MG63 (cell line): ENCODE data around the gene EEF2K. TPM values are rescaled to one million over a fixed set of nuclear protein-coding genes. Genes with fewer than 3 reads are reported as not detected.

Source experiments
- DNase-seq: peaks from one replicate; pipeline ENCODE4 v3.0.0-alpha.2; 2020
- H3K27me3 ChIP-seq: fragments of 250-450 bp; sonication (Bioruptor Pico); 2 replicates; pipeline ENCODE4 v1.5.1; 2020; ENCODE audit warnings: mild to moderate bottlenecking, moderate library complexity
- H3K36me3 ChIP-seq: fragments of 250-450 bp; sonication (Bioruptor Pico); 2 replicates; pipeline ENCODE4 v1.5.1; 2020; ENCODE audit warnings: mild to moderate bottlenecking, moderate library complexity
- H3K4me3 ChIP-seq: fragments of 250-450 bp; sonication (Bioruptor Pico); 2 replicates; pipeline ENCODE4 v1.5.1; 2020; ENCODE audit warnings: mild to moderate bottlenecking, moderate library complexity
- H3K9me3 ChIP-seq: fragments of 250-450 bp; sonication (Bioruptor Pico); 2 replicates; pipeline ENCODE4 v1.5.1; 2020; ENCODE audit warnings: mild to moderate bottlenecking, moderate library complexity
- total RNA-seq: library from RNA; depleted of rRNA; stranded (reverse); fragments of >200 nt; shearing (Covaris generic); gene quantifications from 2 replicates; pipeline ENCODE4 v1.2.3, GENCODE V29; 2014; ENCODE audit warnings: low replicate concordance

Gene EEF2K
- total RNA-seq, 1 experiment from 2014 or later = 27.1 TPM

DNA sequence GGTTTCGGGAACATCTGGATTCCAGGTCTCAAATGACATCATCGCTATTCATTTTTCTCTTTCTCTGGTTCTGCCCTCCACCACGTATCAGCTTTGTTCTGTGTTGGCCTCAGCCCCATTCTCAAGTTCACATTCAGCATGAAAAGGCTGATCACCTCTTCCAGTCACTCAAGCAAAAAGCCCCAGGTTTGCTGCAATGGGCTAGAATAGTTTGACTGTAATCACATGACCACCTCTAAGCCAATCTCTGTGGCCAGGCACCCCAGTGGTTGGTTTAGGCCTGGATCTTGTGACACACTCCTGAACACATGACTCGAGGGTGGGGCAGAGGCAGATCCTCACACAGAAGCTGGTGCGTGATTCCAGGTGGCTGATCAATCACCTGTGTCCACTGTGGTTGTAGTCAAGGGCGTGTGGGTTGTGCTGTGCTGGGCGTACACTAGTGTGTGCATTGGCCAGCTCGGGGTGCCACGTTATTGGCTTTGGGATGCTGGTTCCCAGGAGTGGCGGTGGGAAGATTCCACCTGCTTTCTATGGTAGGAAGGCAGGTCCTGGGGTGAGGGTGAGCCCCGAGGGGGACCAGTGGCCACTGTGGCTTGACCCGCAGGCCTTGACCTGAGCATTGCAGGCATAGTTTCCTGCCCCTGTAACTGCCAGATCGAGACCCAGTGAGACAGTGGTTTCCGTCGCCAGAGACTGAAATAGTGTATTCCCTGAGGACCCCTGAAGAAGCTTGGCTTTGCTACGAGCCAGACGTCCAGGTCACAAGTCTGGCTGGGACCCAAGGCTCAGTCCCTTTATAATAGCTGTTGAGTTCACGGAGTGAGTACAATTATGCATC, 12.0 kb downstream of the EEF2K start:
- Histone ChIP-seq H3K36me3 (peaks cover 30% of the 10 kb centered on the region), H3K4me3 (no peak overlapping the region), H3K27me3 (no peaks in the 10 kb centered on the region), H3K9me3 (no peaks in the 10 kb centered on the region)
- DNase-seq = peak; percentile 7

- Histone ChIP-seq H3K9me3 (no peaks in the 10 kb centered on the region), H3K27me3 (no peaks in the 10 kb centered on the region), H3K36me3 (peaks cover 30% of the 10 kb centered on the region), H3K4me3 (no peak overlapping the region)
- DNase-seq = no peak
Observed at GRCh38 chr16:22219389-22220068, 13.5 kb downstream of the EEF2K start.

DNA sequence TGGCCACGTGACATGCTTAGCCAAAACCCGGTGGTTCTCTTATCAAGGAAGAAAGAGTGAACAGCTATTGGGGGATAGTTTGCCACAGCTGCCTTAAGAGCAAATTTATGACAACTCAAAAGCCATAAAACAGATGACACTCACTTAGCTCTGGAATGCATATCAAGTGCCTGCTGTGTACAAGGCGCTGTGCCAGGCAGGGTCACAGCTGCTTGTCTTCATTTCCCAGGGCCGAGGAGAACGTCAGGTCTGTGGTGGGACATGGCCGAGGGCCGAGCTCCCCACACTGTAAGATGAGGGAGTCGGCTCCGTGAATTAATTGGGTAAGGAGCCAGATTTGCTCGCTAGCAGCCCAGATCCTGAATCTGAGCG, 14.0 kb downstream of the EEF2K start:
- Histone ChIP-seq H3K36me3 (peaks cover 24% of the 10 kb centered on the region), H3K4me3 (no peak overlapping the region), H3K9me3 (no peaks in the 10 kb centered on the region), H3K27me3 (no peaks in the 10 kb centered on the region)
- DNase-seq = peak; percentile 48

GRCh38 chr16:22220714-22221113, 14.6 kb downstream of the EEF2K start:
- DNase-seq = peak; percentile 96
- H3K36me3 ChIP-seq = peaks cover 25% of the 10 kb centered on the region

DNA sequence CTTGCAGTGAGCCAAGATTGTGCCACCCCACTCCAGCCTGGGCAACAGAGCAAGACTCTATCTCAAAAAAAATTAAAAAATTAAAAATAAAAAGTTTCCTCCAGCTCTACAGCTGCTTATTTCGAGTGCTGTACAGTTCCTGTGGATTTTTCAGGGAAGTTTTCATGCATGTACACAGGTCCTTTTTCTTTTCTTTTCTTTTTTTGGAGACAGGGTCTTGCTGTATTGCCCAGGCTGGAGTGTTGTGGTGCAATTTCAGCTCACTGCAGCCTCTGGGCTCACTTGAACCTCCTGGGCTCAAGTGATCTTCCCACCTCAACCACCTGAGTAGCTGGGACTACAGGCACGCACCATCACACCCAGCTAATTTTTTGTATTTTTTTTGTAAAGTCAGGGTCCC, 15.9 kb downstream of the EEF2K start:
- Histone ChIP-seq H3K9me3 (no peaks in the 10 kb centered on the region), H3K36me3 (peaks cover 32% of the 10 kb centered on the region), H3K4me3 (no peak overlapping the region), H3K27me3 (no peaks in the 10 kb centered on the region)
- no peak for DNase-seq

More at GRCh38 chr16:22220714-22221113, 14.6 kb downstream of the EEF2K start:
- no peaks in the 10 kb centered on the region for H3K27me3 ChIP-seq
- no peaks in the 10 kb centered on the region for H3K9me3 ChIP-seq
- no peak overlapping the region for H3K4me3 ChIP-seq

DNA sequence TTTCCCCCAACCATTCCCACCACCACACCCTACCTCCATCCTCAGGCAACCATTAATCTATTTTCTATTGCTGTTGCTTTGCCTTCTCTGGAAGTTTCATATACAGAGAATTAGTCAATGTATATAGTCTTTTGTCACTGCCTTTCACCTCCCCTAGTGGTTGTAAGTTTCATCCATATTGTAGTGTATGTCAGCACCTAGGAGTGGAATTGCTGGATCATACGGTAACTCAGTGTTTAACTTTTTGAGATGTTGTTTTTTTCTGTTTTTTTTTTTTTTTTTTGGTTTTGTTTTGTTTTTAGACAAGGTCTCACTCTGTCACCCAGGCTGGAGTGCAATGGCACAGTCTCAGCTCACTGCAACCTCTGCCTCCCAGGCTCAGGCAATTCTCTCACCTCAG, 16.9 kb downstream of the EEF2K start:
- no peak for DNase-seq
- Histone ChIP-seq H3K9me3 (no peaks in the 10 kb centered on the region), H3K36me3 (peaks cover 31% of the 10 kb centered on the region), H3K27me3 (no peaks in the 10 kb centered on the region), H3K4me3 (no peak overlapping the region)

DNA sequence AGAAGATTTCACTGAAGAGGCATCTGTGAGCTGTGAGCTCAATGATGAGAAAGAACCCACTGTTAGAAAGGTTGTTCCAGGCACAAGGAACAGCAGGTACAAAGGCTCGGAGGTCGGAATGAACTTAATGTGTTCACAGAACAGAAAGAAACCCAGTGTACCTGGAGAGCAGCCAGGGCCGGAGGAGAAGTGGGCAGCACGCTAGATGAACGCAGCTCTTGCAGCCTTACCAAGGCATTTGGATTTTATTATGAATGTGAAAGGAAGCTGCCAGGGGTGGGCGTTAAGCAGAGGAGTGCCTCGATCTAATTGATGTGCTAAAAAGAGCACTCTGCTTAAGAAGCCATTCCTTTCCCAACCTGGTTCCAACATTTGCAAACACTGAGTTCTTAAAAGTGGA, 19.0 kb downstream of the EEF2K start:
- Histone ChIP-seq H3K36me3 (peaks cover 41% of the 10 kb centered on the region), H3K4me3 (no peak overlapping the region), H3K9me3 (no peaks in the 10 kb centered on the region), H3K27me3 (no peaks in the 10 kb centered on the region)
- no peak for DNase-seq

DNA sequence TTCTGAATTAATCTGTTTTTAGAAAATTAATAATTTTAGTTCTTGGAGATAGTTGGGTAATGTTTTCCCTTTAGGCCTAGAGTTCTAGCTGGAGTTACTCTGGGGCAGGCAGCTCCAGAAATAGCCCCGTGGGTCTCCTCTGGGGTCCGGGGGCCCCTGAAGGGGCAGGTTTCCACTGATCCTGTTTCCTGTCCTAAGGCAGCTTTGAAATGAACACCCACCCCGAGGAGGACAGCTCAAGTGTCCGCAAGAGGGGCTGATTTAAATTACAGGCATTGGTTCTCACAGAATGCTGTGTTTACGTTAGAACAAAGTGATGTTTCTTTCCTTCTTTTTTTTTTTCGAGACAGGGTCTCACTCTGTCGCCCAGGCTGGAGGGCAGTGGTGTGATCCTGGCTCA, 23.8 kb downstream of the EEF2K start:
- no peak for DNase-seq
- no peaks in the 10 kb centered on the region for H3K27me3 ChIP-seq
- no peak overlapping the region for H3K4me3 ChIP-seq
- H3K9me3 ChIP-seq = no peaks in the 10 kb centered on the region
- peaks cover 58% of the 10 kb centered on the region for H3K36me3 ChIP-seq

DNA sequence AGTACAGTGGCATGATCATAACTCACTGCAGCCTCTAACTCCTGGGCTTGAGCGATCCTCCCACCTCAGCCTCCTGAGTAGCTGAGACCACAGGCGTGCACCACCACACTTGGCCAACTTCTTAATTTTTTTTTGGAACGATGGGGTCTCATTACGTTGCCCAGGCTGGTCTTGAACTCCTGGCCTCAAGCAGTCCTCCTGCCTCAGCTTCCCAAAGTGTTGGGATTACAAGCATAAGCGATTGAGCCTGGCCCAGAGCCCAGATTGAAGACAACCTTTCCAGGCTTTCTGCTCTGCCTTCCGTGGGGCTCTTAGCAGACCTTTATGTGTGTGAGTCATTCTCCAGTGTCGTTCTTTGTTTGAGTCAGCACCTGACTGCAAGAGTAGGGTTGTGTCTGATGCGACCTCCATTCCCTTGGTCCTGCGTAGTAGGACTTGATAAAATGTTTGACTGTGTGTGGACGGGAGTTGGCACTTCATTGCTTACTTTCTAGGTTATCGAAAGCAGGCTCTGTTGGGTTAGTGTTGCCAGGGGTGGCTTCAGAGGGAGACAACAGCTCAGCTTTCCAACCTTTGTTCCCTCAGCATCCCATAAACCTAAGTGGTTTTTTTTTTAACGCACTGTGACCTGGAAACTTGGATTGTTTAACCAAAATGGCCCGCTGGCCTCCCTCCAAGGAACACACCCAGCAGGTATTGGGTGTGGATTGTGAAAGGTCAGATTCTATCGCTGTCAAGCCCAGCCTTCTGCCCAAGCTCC, 26.4 kb downstream of the EEF2K start:
- no peak for DNase-seq
- no peaks in the 10 kb centered on the region for H3K9me3 ChIP-seq

DNA sequence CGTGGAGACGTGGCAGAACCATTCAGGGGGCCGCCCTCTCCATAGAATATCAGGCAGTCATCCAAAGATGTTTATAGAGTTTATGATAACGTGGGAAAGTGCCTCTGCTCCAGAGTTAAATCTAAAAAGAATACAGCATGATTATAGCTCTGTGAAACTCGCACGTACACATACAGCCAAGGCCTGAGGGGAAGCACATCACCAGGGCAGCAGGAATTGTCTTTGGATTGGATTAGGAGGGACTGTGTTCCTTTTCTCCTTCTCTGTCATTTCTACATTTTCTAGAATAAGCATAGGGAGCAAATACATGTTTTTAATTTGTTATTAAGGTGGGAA, 26.9 kb downstream of the EEF2K start:
- DNase-seq = no peak
- Histone ChIP-seq H3K4me3 (no peak overlapping the region), H3K9me3 (no peaks in the 10 kb centered on the region), H3K36me3 (peaks cover 54% of the 10 kb centered on the region), H3K27me3 (no peaks in the 10 kb centered on the region)

More for the DNA sequence above, 26.4 kb downstream of the EEF2K start:
- Histone ChIP-seq H3K4me3 (no peak overlapping the region), H3K36me3 (peaks cover 53% of the 10 kb centered on the region), H3K27me3 (no peaks in the 10 kb centered on the region)

- DNase-seq = no peak
Observed at GRCh38 chr16:22235839-22236745, 30.0 kb downstream of the EEF2K start.

DNA sequence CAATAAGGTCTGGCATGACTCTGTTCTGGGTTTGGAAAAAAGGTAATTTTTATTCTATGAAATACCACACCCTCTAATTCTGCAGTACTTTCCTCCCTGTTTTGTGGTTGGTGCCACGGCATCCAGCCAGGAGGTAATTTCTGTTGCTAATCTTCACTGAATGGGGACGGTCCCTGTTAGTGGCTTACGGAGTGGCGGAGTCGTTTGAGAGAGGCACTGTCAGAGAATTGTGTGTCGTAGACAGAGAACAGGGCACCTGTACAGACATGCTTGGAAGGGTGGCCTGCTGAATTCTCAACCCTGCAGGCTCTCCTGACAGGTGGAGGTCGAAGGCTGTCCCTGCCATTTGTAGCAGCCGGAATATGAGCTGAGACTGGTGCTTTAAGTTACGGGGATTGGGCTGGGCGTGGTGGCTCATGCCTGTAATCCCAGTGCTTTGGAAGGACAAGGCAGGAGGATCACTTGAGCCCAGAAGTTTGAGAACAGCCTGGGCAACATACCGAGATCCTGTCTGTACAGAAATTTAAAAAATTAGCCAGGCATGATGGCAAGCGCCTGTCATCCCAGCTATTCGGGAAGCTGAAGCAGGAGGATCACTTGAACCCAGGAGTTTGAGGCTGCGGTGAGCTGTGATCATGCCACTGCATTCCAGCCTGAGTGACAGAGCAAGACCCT, 33.2 kb downstream of the EEF2K start:
- DNase-seq = no peak
- Histone ChIP-seq H3K4me3 (no peak overlapping the region), H3K36me3 (peaks cover 36% of the 10 kb centered on the region), H3K27me3 (no peaks in the 10 kb centered on the region), H3K9me3 (no peaks in the 10 kb centered on the region)

More at GRCh38 chr16:22235839-22236745, 30.0 kb downstream of the EEF2K start:
- H3K27me3 ChIP-seq = no peaks in the 10 kb centered on the region
- no peak overlapping the region for H3K4me3 ChIP-seq
- H3K9me3 ChIP-seq = no peaks in the 10 kb centered on the region
- H3K36me3 ChIP-seq = peaks cover 37% of the 10 kb centered on the region

- no peaks in the 10 kb centered on the region for H3K27me3 ChIP-seq
- peaks cover 42% of the 10 kb centered on the region for H3K36me3 ChIP-seq
- H3K9me3 ChIP-seq = no peaks in the 10 kb centered on the region
- H3K4me3 ChIP-seq = no peak overlapping the region
- no peak for DNase-seq
Observed at GRCh38 chr16:22240023-22240710, 34.1 kb downstream of the EEF2K start.

- no peak overlapping the region for H3K4me3 ChIP-seq
- H3K27me3 ChIP-seq = no peaks in the 10 kb centered on the region
- DNase-seq = peak; percentile 18
- no peaks in the 10 kb centered on the region for H3K9me3 ChIP-seq
- H3K36me3 ChIP-seq = peaks cover 72% of the 10 kb centered on the region
Observed at GRCh38 chr16:22250522-22250921, 44.4 kb downstream of the EEF2K start.

DNA sequence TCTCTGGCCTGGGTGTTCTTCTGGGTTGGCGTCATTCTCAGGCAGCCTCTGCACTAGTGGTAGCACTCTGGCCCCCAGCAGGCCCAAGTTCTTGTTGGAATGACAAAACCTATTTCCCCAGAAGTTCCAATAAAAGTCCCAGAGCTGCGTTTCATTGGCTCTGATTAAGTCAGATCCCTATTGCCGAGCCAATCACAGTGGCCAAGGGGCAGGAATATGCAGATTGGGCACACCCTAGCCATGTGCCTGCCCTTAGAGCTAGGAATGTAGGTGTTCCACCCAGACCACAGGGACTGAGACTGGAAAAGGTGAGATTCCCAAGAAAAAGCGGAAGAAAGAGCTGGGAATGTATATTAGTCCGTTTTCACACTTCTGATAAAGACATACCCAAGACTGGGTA, 46.2 kb downstream of the EEF2K start:
- H3K27me3 ChIP-seq = no peaks in the 10 kb centered on the region
- no peaks in the 10 kb centered on the region for H3K9me3 ChIP-seq
- H3K4me3 ChIP-seq = no peak overlapping the region
- DNase-seq = no peak
- H3K36me3 ChIP-seq = peaks cover 81% of the 10 kb centered on the region
